OCI-LY7 (cell line): Measurements from ENCODE around the gene COL5A1. TPM values are rescaled to one million over a fixed set of nuclear protein-coding genes. Genes with fewer than 3 reads are reported as not detected.

Experiments
- BruUV-seq: library from RNA; stranded (reverse); fragments of 400-500 nt; replicated peaks from 2 replicates; lab custom pipeline; 2021; lab: Mats Ljungman, UMichigan
- CTCF ChIA-PET: fragments of 300-600 bp; sonication (Branson Sonifier 250); formaldehyde crosslinking; loops from one replicate; lab custom pipeline; 2022; ENCODE audit warnings: antibody characterized with exemption; ENCODE audit not compliant: unreplicated experiment; lab: Charles Lee
- POLR2A ChIA-PET: fragments of 300-600 bp; sonication (Branson Sonifier 250); formaldehyde crosslinking; loops from one replicate; lab custom pipeline; 2022; ENCODE audit warnings: antibody characterized with exemption; lab: Charles Lee
- DNase-seq: peaks from one replicate; pipeline ENCODE4 v3.0.0-alpha.2; 2015; ENCODE audit warnings: low spot score
- H2AFZ ChIP-seq: fragments of 200-600 bp; sonication (generic), shearing (Covaris generic); 2 replicates; pipeline ENCODE4 v1.6.1; 2014; ENCODE audit warnings: mild to moderate bottlenecking, antibody characterized with exemption, low read length, moderate library complexity
- H3K27ac ChIP-seq: fragments of 200-600 bp; sonication (generic); 2 replicates; pipeline ENCODE4 v1.5.1; 2014; ENCODE audit warnings: mixed run types, low read depth, mild to moderate bottlenecking, moderate library complexity, low read length, inconsistent platforms; ENCODE audit not compliant: poor library complexity, severe bottlenecking
- H3K36me3 ChIP-seq: fragments of 200-600 bp; sonication (generic); 2 replicates; pipeline ENCODE4 v1.6.1; 2014; ENCODE audit warnings: mild to moderate bottlenecking, antibody characterized with exemption, low read length, moderate library complexity, mixed read lengths; ENCODE audit not compliant: insufficient read depth
- H3K4me1 ChIP-seq: fragments of 200-600 bp; sonication (generic); 2 replicates; pipeline ENCODE4 v1.5.1; 2014; ENCODE audit warnings: mild to moderate bottlenecking, low read length; ENCODE audit not compliant: insufficient read depth, poor library complexity, severe bottlenecking
- H3K4me2 ChIP-seq: fragments of 200-600 bp; sonication (generic); 2 replicates; pipeline ENCODE4 v1.6.1; 2014; ENCODE audit warnings: mild to moderate bottlenecking, low read length
- H3K4me3 ChIP-seq: fragments of 200-600 bp; sonication (generic); 2 replicates; pipeline ENCODE4 v1.5.1; 2014; ENCODE audit warnings: mild to moderate bottlenecking, low read depth, low read length; ENCODE audit not compliant: poor library complexity, severe bottlenecking
- H3K79me2 ChIP-seq: fragments of 200-600 bp; sonication (generic); 2 replicates; pipeline ENCODE4 v1.6.1; 2016; ENCODE audit warnings: low read depth, mild to moderate bottlenecking, low read length, moderate library complexity, mixed read lengths; ENCODE audit not compliant: insufficient read depth
- H3K9me2 ChIP-seq: fragments of 200-600 bp; sonication (generic); 2 replicates; pipeline ENCODE4 v1.6.1; 2016; ENCODE audit warnings: mild to moderate bottlenecking, low read length, mixed read lengths; ENCODE audit not compliant: insufficient read depth
- H3K9me3 ChIP-seq: fragments of 200-600 bp; sonication (generic); 2 replicates; pipeline ENCODE4 v1.6.1; 2014; ENCODE audit warnings: mild to moderate bottlenecking, mixed run types, low read length, mixed read lengths
- H4K20me1 ChIP-seq: fragments of 200-600 bp; sonication (generic); 2 replicates; pipeline ENCODE4 v1.6.1; 2014; ENCODE audit warnings: mild to moderate bottlenecking, antibody characterized with exemption, low read length, moderate library complexity, mixed read lengths; ENCODE audit not compliant: insufficient read depth
- CTCF ChIP-seq: fragments of 200-600 bp; sonication (generic); conservative IDR thresholded peaks from 2 replicates; pipeline ENCODE4 v1.5.1; 2014; ENCODE audit warnings: mild to moderate bottlenecking, antibody characterized with exemption, low read length, moderate library complexity, mixed read lengths
- EZH2phosphoT487 ChIP-seq: fragments of 200-600 bp; sonication (generic); IDR thresholded peaks from 2 replicates; pipeline ENCODE4 v1.6.1; 2018; ENCODE audit warnings: low read depth, borderline replicate concordance, mild to moderate bottlenecking, mixed run types, antibody characterized with exemption, low read length, moderate library complexity, mixed read lengths
- intact Hi-C: fragments of 100-400 bp; cut with micrococcal nuclease; formaldehyde crosslinking; loops from one replicate; pipeline ENCODE4 v1.10.0; 2022; ENCODE audit not compliant: unreplicated experiment
- total RNA-seq, 2 experiments: library from RNA; depleted of rRNA in 1 of 2; stranded (reverse); fragments of >200 nt in 1 of 2; shearing (Covaris generic) in 1 of 2; gene quantifications; 2 replicates each; pipeline ENCODE4 v1.2.3, GENCODE V29; 2014 to 2022

COL5A1 gene
- total RNA-seq, 2 experiments from 2014 or later: 12.2 to 28.6 TPM

- H3K9me2 ChIP-seq: no peaks in the 10 kb centered on the region
- intact Hi-C loops: no loop called here
- ChIA-PET CTCF (no interaction called here), POLR2A (no interaction called here)
- H3K4me1 ChIP-seq: no peaks in the 10 kb centered on the region
- H3K4me3 ChIP-seq: no peak overlapping the region
- no peaks in the 10 kb centered on the region for H4K20me1 ChIP-seq
- H3K9me3 ChIP-seq: no peaks in the 10 kb centered on the region
- no TSS peak for BruUV-seq
- no peak overlapping the region for H3K27ac ChIP-seq
- H3K4me2 ChIP-seq: no peak overlapping the region
- no peak for DNase-seq
- TF ChIP-seq EZH2phosphoT487 (no peak), CTCF (no peak)
- no peaks in the 10 kb centered on the region for H3K79me2 ChIP-seq
- no peak overlapping the region for H2AFZ ChIP-seq
- no peaks in the 10 kb centered on the region for H3K36me3 ChIP-seq
Observed at GRCh38 chr9:134723491-134724190, 82.0 kb downstream of the COL5A1 start.

DNA sequence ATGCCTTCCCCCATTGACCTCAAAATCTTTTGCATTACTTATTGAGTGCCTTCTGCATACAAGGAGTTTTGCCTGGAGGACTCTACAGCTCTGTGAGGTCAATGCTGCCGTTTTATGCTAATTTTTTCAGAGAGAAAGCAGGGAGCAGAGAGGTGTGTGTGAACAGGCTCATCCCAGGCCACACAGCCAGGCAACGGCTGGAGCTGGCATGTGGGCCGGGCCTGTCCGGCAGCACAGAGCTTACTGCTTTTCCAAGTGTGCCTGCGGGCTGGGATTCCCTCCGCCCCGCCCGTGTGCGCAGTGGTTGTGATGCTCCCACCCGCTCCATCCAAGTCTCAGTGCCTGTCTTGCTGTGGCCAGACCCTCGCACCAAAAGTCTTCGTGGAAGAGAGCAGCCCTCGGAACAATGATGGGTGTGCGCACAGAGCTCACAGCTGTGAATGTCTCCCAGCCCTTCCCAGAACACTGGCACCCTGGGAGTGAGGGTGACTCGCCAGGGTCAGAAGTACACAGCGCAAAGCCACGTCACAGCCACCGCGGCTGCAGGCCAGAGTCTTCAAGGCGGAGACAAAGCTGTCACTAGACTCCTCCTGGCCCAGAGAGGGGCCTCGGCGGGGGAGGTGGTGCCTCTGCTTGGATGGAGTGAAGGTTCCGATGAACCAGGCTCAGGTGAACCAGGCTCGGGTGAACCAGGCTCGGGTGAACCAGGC lies 82.8 kb downstream of the COL5A1 start:
- Histone ChIP-seq H3K4me1 (no peaks in the 10 kb centered on the region), H3K79me2 (no peaks in the 10 kb centered on the region), H3K9me2 (no peaks in the 10 kb centered on the region), H3K9me3 (no peaks in the 10 kb centered on the region), H4K20me1 (no peaks in the 10 kb centered on the region), H3K27ac (no peak overlapping the region), H3K36me3 (no peaks in the 10 kb centered on the region), H3K4me2 (no peak overlapping the region), H2AFZ (no peak overlapping the region), H3K4me3 (no peak overlapping the region)
- BruUV-seq: no TSS peak
- intact Hi-C loops: no loop called here
- TF ChIP-seq EZH2phosphoT487: no peak
- TF ChIP-seq CTCF: no peak
- POLR2A ChIA-PET: no interaction called here
- CTCF ChIA-PET: no interaction called here
- DNase-seq: no peak
